GM12875 (cell line): ENCODE results near the gene SCAF8.
"Not testable (repeated sequence)": the region's sequence is repeated elsewhere in the genome, so short reads cannot be mapped to it uniquely, and the experiment has no call there.

Experiments
- H3K4me3 ChIP-seq: one replicate; pipeline ENCODE4 v1.5.1; 2011; ENCODE audit warnings: low read depth, low read length, control low read depth
- TF ChIP-seq, protein P1 (sequence below): IDR thresholded peaks from 2 replicates; pipeline ENCODE4 v1.5.1; 2011; ENCODE audit warnings: low read depth, mild to moderate bottlenecking, control low read depth, inconsistent platforms, low read length, moderate library complexity, borderline replicate concordance; ENCODE audit not compliant: insufficient read depth

Gene SCAF8

DNA sequence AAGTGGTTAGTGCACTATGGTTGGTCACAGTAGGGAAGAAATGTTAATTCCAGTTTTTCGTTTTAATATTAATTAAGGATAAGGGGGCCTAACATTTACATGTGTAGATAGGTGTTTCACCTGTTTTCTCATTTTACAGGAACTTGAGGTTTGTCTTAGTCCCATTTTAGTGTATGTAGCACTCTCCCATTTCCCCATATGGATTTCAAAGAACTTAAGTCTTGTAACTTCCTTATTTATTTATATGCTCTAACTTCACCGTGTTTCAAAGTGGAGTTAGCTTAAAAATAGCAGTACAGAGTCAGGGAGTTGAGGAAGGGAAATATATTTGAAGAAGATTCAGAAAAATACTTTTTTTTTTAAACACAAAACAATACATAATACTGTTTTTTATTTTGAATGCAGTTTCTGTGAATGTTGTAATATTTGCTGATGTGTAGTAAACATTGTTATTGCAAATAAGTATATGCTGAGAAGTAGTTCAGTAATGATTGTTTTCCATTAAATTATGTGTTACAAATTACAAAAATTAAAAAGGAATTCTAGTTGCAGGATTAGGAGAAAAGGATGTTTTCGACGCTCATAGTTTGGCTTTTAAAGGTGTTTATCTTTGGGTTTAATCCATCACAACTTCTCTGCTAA, 3.5 kb downstream of the SCAF8 start:
- no peak overlapping the region for H3K4me3 ChIP-seq
- TF ChIP-seq, protein P1, sequence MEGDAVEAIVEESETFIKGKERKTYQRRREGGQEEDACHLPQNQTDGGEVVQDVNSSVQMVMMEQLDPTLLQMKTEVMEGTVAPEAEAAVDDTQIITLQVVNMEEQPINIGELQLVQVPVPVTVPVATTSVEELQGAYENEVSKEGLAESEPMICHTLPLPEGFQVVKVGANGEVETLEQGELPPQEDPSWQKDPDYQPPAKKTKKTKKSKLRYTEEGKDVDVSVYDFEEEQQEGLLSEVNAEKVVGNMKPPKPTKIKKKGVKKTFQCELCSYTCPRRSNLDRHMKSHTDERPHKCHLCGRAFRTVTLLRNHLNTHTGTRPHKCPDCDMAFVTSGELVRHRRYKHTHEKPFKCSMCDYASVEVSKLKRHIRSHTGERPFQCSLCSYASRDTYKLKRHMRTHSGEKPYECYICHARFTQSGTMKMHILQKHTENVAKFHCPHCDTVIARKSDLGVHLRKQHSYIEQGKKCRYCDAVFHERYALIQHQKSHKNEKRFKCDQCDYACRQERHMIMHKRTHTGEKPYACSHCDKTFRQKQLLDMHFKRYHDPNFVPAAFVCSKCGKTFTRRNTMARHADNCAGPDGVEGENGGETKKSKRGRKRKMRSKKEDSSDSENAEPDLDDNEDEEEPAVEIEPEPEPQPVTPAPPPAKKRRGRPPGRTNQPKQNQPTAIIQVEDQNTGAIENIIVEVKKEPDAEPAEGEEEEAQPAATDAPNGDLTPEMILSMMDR = no peak

DNA sequence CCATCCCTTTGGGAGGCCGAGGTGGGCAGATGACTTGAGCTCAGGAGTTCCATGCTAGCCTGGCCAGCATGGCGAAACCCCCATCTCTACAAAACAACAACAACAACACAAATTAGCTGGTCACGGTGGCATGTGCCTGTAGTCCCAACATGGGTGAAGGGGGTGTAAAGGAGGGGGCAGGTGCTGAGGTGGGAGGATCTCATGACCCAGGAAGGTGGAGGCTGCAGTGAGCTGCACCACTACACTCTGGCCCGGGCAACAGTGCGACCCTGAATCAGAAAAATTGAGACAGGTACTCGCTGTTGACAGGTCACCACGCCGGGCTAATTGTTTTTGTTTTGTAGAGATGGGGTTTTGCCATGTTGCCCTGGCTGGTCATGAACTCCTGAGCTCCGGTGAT, 4.2 kb downstream of the SCAF8 start:
- H3K4me3 ChIP-seq = no peak overlapping the region
- TF ChIP-seq, protein P1 = no peak

DNA sequence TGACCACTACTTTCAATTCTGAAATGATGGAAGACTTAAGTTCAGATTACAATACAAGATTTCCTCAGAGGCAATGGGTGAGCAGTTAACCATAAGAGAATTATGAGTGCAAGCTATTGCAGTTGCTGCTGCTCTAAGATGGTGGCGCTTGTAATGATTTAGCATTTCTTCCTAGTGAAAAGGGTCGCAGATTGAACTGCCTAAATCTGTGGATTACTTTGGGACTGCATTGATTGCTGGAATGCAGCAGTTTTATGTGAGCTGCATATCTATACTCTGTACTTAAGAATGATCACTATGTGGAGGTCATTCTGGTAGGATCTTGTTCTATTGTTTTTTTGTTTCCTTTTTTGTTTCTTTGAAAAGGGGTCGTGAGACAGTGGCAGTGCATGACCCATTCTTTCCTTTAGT, 5.3 kb downstream of the SCAF8 start:
- TF ChIP-seq, protein P1 = no peak
- no peak overlapping the region for H3K4me3 ChIP-seq

DNA sequence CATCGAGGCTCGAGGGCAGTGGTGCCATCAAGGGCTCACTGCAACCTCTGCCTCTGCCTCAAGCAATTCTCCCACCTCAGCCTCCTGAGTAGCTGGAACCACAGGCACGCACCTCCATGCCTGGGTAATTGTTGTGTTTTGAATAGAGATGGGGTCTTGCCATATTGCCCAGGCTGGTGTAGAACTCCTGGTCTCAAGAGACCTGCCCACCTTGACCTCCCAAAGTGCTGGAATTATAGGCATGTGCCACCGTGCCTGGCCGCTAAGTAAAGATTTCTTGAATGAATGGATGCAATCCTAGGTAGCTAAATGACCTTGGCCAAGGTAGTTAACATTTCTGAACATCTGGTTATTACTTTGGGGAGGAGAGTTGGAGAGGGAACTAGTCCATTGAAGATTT, 7.4 kb downstream of the SCAF8 start:
- no peak overlapping the region for H3K4me3 ChIP-seq
- TF ChIP-seq, protein P1 = no peak

DNA sequence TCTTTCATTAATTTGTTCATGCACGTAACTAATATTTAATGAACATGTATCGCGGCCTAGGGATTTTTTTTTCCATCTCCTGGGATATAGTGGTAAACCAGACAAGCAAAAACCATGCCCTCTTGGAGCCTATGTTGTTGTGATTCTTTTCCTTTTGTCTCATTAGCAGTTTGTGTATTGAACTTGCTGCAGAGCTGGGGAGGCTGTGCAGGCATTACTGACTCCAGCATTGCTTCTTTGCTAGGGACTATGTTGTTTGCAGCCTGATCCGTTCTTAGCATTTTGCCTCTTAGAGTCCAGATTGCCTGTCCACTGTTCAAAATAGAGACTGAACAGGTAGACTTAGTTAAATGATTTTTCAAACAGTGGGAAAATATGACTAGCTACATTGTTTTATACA, 9.7 kb downstream of the SCAF8 start:
- no peak overlapping the region for H3K4me3 ChIP-seq

DNA sequence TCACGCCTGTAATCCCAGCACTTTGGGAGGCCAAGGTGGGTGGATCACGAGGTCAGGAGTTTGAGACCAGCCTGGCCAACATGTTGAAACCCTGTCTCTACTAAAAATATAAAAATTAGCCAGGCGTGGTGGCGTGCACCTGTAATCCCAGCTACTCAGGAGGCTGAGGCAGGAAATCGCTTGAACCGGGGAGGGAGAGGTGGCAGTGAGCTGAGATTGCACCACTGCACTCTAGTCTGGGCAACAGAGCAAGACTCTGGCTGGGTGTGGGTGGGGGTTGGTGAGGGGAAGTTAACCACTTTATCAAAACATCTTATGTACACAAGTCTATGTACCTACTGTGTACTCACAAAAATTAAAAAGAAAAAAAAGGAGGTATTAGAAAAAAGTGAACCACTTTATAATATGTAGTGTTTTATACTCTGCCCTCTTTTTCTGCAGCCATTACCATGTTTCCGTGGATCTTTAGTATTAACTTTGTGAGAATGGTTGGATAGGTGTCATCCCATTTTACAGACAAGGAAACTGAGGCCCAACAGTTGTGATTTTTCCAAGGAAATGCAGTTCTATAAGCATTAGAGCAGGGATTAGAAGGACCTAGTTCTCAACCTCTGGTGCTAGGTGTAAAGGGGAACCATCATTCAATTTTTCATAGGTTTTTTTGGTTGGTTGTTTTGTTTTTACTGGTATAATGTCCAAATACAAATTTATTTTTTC, 11.0 kb downstream of the SCAF8 start:
- not testable (repeated sequence) for H3K4me3 ChIP-seq

More for the DNA sequence above, 9.7 kb downstream of the SCAF8 start:
- TF ChIP-seq, protein P1 = no peak

DNA sequence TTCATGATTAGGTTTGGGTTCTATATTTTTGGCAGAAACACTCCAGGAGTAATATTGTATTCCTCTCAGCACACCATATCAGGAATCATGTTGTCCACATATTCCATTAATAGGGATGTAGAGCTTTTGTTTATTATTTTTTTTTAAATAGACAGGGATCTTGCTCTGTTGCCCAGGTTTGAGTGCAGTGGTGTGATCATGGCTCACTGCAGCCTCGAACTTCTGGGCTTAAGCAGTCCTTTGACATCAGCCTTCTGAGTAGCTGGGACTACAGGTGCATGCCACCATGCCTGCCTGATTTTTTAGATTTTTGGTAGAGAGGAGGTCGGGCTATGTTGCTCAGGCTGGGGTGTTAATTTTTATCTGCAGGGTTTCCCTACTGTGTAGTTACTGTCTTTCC, 12.0 kb downstream of the SCAF8 start:
- TF ChIP-seq, protein P1 = no peak
- no peak overlapping the region for H3K4me3 ChIP-seq

DNA sequence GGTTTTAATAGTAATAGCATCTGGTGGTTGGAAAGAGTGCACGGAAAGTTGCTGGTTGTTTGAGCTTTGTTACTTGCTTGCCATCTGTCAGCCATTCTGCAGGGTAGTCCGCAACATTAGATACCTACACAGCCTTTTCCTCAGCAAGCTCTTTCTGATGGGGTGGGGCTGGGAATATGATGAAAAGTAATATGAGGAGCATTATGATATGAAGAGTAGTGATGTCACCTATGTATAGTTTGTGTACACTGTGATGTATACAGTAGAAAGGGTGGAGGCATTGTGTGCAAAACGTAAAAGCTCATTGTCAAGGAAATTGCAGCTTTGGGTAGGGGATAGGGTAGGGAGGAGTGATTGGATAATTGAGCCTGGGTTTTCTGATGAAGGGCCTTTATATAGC, 16.1 kb downstream of the SCAF8 start:
- no peak overlapping the region for H3K4me3 ChIP-seq
- TF ChIP-seq, protein P1 = no peak
